Kidney epithelial cell (primary cell): ENCODE measurements around the gene BRD3. TPM values are rescaled to one million over a fixed set of nuclear protein-coding genes. Genes with fewer than 3 reads are reported as not detected.

Source experiments
- DNase-seq: peaks from one replicate; pipeline ENCODE4 v3.0.0-alpha.2; 2010; ENCODE audit warnings: low read depth
- H3K27me3 ChIP-seq: 2 replicates; pipeline ENCODE4 v1.6.0; 2011; ENCODE audit warnings: low read length; ENCODE audit not compliant: control insufficient read depth, insufficient read depth
- H3K36me3 ChIP-seq: 2 replicates; pipeline ENCODE4 v1.5.1; 2011; ENCODE audit warnings: low read length; ENCODE audit not compliant: control insufficient read depth, insufficient read depth
- H3K4me3 ChIP-seq: 2 replicates; pipeline ENCODE4 v1.5.1; 2011; ENCODE audit warnings: low read depth, mild to moderate bottlenecking, control low read depth, low read length
- total RNA-seq: library from RNA; depleted of rRNA; stranded (reverse); fragments of >200 nt; gene quantifications from 2 replicates; pipeline ENCODE4 v1.2.3, GENCODE V29; 2015
- TF ChIP-seq, protein P1 (sequence below): IDR thresholded peaks from 2 replicates; pipeline ENCODE4 v1.5.1; 2011; ENCODE audit warnings: mild to moderate bottlenecking, moderate library complexity, low read length, control low read depth, inconsistent platforms; ENCODE audit not compliant: insufficient read depth, poor library complexity, severe bottlenecking

Gene BRD3
- total RNA-seq, 1 donor from 2014 or later, result 23.3 TPM

DNA sequence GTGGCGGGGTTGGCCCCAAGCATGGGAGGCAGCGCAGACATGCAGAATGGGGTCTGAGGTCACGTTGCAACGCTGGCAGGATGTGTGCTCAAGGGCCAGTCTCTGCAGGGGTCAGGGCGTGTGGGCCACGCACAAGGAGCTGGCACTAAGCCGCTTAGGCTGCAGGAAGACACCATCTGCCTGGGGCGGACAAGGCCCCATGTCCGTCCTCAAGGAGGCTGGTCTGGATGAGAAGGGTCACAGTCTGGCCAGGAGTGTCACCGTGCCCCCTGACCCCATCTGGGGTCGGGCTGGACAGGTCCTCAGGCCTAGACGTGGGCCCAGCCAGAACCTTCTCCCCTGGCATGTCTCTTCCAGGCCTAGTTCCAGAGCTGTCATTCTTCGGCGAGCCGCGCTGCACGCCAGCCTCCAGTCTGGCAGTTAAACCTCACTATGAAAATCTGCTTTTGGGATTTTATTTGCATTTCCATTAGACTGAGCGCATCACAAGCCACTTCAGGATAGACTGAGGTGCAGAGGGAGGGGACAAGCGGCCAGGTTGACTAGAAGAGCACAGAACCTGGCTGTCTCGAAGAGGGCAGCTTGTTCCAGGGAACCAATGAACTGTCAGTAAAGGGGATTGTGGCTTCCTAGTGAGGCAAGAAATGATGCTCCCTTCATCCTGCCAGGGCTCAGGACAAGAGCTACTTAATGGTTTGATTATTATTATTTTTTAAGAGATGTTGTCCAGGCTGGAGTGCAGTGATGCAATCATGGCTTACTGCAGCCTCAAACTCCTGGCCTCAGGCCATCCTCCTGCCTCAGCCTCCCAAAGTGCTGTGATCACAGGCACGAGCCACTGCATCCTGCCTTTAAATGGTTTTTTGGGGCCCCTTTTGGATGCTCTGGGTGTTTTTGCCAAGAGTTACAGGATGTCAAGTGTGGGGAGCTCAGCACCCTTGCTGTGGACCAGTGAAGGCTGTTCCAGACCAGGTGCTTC lies 38.3 kb downstream of the BRD3 start:
- TF ChIP-seq, protein P1, sequence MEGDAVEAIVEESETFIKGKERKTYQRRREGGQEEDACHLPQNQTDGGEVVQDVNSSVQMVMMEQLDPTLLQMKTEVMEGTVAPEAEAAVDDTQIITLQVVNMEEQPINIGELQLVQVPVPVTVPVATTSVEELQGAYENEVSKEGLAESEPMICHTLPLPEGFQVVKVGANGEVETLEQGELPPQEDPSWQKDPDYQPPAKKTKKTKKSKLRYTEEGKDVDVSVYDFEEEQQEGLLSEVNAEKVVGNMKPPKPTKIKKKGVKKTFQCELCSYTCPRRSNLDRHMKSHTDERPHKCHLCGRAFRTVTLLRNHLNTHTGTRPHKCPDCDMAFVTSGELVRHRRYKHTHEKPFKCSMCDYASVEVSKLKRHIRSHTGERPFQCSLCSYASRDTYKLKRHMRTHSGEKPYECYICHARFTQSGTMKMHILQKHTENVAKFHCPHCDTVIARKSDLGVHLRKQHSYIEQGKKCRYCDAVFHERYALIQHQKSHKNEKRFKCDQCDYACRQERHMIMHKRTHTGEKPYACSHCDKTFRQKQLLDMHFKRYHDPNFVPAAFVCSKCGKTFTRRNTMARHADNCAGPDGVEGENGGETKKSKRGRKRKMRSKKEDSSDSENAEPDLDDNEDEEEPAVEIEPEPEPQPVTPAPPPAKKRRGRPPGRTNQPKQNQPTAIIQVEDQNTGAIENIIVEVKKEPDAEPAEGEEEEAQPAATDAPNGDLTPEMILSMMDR, result no peak
- Histone ChIP-seq H3K27me3 (no peaks in the 10 kb centered on the region), H3K4me3 (no peak overlapping the region), H3K36me3 (peaks cover 3% of the 10 kb centered on the region)
- no peak for DNase-seq

DNA sequence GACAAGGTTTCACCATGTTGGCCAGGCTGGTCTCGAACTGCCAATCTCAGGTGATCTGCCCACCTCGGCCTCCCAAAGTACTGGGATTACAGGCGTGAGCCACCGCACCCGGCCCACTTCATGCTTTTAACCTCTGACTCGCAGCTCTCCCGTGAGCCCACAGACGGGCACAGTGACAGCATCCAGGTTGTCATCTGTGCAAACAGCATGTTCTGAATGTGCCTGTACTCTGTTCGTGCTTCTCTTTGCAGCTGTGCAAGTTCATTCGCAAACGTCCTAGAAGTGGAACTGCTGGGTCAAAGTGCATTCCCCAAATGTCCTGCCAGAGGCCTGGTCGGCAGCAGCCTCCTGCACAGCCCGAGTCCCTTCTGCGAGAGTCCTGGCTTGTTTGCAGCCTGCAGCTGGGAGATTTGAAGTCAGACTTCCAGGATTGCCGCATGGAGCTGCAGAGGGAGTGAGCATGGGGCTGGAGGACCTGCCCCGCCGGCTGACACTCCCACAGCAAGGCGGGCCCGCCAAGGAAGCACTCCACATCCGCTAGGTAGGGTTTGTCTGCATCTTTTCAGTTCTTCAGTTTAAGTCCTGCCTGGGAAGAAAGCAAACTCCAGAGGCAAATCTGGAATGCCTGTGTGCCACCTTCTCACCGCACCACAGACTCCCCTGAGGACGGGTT lies 39.1 kb downstream of the BRD3 start:
- TF ChIP-seq, protein P1, result no peak
- no peak for DNase-seq
- H3K27me3 ChIP-seq, result no peaks in the 10 kb centered on the region
- H3K4me3 ChIP-seq, result no peak overlapping the region
- peaks cover 1% of the 10 kb centered on the region for H3K36me3 ChIP-seq

DNA sequence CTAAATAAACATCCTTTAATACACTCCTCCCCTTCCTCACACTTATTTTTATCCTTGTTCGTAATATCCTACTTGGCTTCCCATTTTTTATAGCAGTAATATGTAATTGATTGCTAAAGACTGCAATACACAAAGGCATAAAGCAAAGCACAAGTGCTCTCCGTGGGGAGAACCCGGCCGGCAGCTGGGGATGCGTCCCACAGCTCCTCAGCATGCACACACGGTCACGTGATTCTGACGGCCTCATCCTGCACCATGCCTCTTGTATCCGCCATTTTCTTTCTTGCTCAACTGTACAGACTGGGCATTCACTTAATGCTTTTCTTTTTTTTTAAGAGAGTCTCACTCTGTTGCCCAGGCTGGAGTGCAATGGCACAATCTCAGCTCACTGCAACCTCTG lies 39.8 kb downstream of the BRD3 start:
- TF ChIP-seq, protein P1, result no peak
- H3K27me3 ChIP-seq, result no peaks in the 10 kb centered on the region
- DNase-seq, result no peak
- no peak overlapping the region for H3K4me3 ChIP-seq
- peaks cover 1% of the 10 kb centered on the region for H3K36me3 ChIP-seq

DNA sequence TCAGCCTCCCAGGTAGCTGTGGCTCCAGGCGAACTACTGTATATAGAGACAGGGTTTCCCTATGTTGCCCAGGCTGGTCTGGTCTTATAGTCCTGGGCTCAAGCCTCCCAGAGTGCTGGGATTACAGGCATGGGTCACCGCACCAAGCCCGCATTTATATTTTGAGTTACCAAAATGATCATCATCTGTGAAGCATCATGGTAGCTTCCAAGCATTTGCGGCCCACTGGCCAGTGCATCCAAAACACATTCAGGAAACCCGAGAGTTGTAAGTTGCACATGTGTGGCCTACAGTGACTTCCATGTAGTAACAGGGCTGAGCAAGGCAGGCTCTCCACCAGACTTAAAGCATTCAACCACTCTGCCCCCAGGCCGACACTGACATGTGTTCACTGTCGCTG lies 40.3 kb downstream of the BRD3 start:
- TF ChIP-seq, protein P1, result no peak
- DNase-seq, result no peak
- no peaks in the 10 kb centered on the region for H3K27me3 ChIP-seq
- peaks cover 1% of the 10 kb centered on the region for H3K36me3 ChIP-seq
- no peak overlapping the region for H3K4me3 ChIP-seq

DNA sequence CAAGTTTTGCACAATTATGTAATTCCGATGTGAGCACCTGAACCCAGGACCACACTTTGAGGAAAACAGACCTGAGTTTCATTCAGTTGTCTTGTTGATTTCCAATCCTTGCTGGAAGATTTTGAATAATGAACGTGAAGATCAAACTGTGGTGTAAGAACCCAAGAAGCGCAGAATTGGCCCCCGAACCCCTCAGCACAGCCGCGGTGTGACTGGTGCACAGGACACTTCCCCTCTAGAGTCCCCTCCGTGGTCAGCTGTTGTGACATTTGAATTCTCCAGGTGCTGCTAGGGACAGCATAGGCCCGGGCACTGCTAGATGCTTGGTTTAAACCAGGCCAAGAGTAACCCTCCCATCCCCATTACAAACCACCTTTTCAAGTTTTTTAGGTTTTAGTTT lies 40.8 kb downstream of the BRD3 start:
- Histone ChIP-seq H3K4me3 (no peak overlapping the region), H3K36me3 (peaks cover 1% of the 10 kb centered on the region), H3K27me3 (no peaks in the 10 kb centered on the region)
- TF ChIP-seq, protein P1, result no peak
- DNase-seq, result no peak
